Osteoblast (primary cell): ENCODE data around the gene ZMYND11. TPM values are rescaled to one million over a fixed set of nuclear protein-coding genes. Genes with fewer than 3 reads are reported as not detected.

Experiments used
- DNase-seq: peaks from one replicate; pipeline ENCODE4 v3.0.0; 2011; ENCODE audit warnings: low spot score, mixed read lengths; ENCODE audit not compliant: insufficient read length; ENCODE audit errors: missing footprints
- H2AFZ ChIP-seq: 2 replicates; pipeline ENCODE4 v1.6.0; 2011; ENCODE audit warnings: mild to moderate bottlenecking, low read length
- H3K27ac ChIP-seq: 2 replicates; pipeline ENCODE4 v1.5.1; 2011; ENCODE audit warnings: mild to moderate bottlenecking, low read depth, low read length, moderate library complexity
- H3K27me3 ChIP-seq: 2 replicates; pipeline ENCODE4 v1.6.0; 2012; ENCODE audit warnings: mild to moderate bottlenecking, control low read depth, inconsistent platforms, low read length, moderate library complexity; ENCODE audit not compliant: insufficient read depth
- H3K36me3 ChIP-seq: 2 replicates; pipeline ENCODE4 v1.5.1; 2011; ENCODE audit warnings: mild to moderate bottlenecking, low read length, control low read depth, moderate library complexity; ENCODE audit not compliant: insufficient read depth
- H3K4me1 ChIP-seq: 2 replicates; pipeline ENCODE4 v1.5.1; 2011; ENCODE audit warnings: mild to moderate bottlenecking, low read length, control low read depth, moderate library complexity; ENCODE audit not compliant: insufficient read depth
- H3K4me2 ChIP-seq: 2 replicates; pipeline ENCODE4 v1.6.0; 2011; ENCODE audit warnings: mild to moderate bottlenecking, low read length; ENCODE audit not compliant: insufficient read depth
- H3K4me3 ChIP-seq: fragments of 200-600 bp; sonication (generic); 3 replicates; pipeline ENCODE4 v1.5.1; 2012; ENCODE audit warnings: mild to moderate bottlenecking, low read length, inconsistent platforms; ENCODE audit not compliant: insufficient read depth
- H3K79me2 ChIP-seq: 2 replicates; pipeline ENCODE4 v1.6.0; 2012; ENCODE audit warnings: mild to moderate bottlenecking, low read length, control low read depth, inconsistent platforms; ENCODE audit not compliant: insufficient read depth
- H3K9me3 ChIP-seq: 2 replicates; pipeline ENCODE4 v1.5.1; 2011; ENCODE audit warnings: low read depth, low read length, control low read depth
- H4K20me1 ChIP-seq: 2 replicates; pipeline ENCODE4 v1.6.0; 2012; ENCODE audit warnings: mild to moderate bottlenecking, low read length, control low read depth; ENCODE audit not compliant: insufficient read depth
- CTCF ChIP-seq: IDR thresholded peaks from 2 replicates; pipeline ENCODE4 v1.5.1; 2011; ENCODE audit warnings: mild to moderate bottlenecking, low read depth, low read length, moderate library complexity; ENCODE audit errors: extremely low read depth
- total RNA-seq: library from RNA; depleted of rRNA; stranded (reverse); fragments of >200 nt; gene quantifications from 2 replicates; pipeline ENCODE4 v1.2.3, GENCODE V29; 2012

Gene ZMYND11
- total RNA-seq, 1 donor: 56.5 TPM

- Histone ChIP-seq H2AFZ (no peak overlapping the region), H3K27me3 (no peaks in the 10 kb centered on the region), H3K9me3 (no peaks in the 10 kb centered on the region), H3K4me2 (peak overlapping the region; percentile 96), H3K27ac (peak overlapping the region; percentile 57), H3K4me1 (peaks cover 43% of the 10 kb centered on the region), H3K79me2 (peaks cover 24% of the 10 kb centered on the region), H4K20me1 (peaks cover 18% of the 10 kb centered on the region), H3K36me3 (no peaks in the 10 kb centered on the region), H3K4me3 (peak overlapping the region; percentile 82)
- no peak for TF ChIP-seq CTCF
- peak; percentile 87 for DNase-seq
These were observed 2.0 kb upstream of the ZMYND11 start for GRCh38 chr10:132946-133898.

- peak; percentile 85 for DNase-seq
- no peak for TF ChIP-seq CTCF
- H2AFZ ChIP-seq: peak overlapping the region; percentile 83
- peaks cover 30% of the 10 kb centered on the region for H4K20me1 ChIP-seq
- H3K4me3 ChIP-seq: peak overlapping the region; percentile 82
- no peaks in the 10 kb centered on the region for H3K9me3 ChIP-seq
- H3K79me2 ChIP-seq: peaks cover 37% of the 10 kb centered on the region
- peak overlapping the region; percentile 19 for H3K27ac ChIP-seq
- H3K4me2 ChIP-seq: peak overlapping the region; percentile 96
- H3K36me3 ChIP-seq: no peaks in the 10 kb centered on the region
- H3K27me3 ChIP-seq: no peaks in the 10 kb centered on the region
- H3K4me1 ChIP-seq: peaks cover 44% of the 10 kb centered on the region
These were observed 766 bp upstream of the ZMYND11 start for GRCh38 chr10:134247-135131.

GRCh38 chr10:135601-136464 is 578 bp downstream of the ZMYND11 start:
- peak; percentile 93 for DNase-seq
- peak overlapping the region; percentile 82 for H3K4me3 ChIP-seq
- H3K27ac ChIP-seq: peak overlapping the region; percentile 61
- H3K27me3 ChIP-seq: no peaks in the 10 kb centered on the region
- peak overlapping the region; percentile 99 for H3K4me2 ChIP-seq
- H2AFZ ChIP-seq: peak overlapping the region; percentile 71
- peaks cover 50% of the 10 kb centered on the region for H3K79me2 ChIP-seq
- no peak for TF ChIP-seq CTCF
- no peaks in the 10 kb centered on the region for H3K9me3 ChIP-seq
- H3K36me3 ChIP-seq: no peaks in the 10 kb centered on the region
- H3K4me1 ChIP-seq: peaks cover 44% of the 10 kb centered on the region
- peaks cover 34% of the 10 kb centered on the region for H4K20me1 ChIP-seq
